Loucy (cell line): ENCODE results near the gene TMED9.
A peak's percentile ranks its signal among the peaks of the same experiment; 100 is the strongest.

ENCODE experiments used
- H2AFZ ChIP-seq: fragments of 200-600 bp; sonication (generic); 2 replicates; pipeline ENCODE4 v1.6.0; 2016; ENCODE audit warnings: antibody characterized with exemption, mild to moderate bottlenecking, low read length, moderate library complexity
- H3F3A ChIP-seq: fragments of 200-600 bp; 2 replicates; pipeline ENCODE4 v1.6.0; 2016; ENCODE audit warnings: antibody characterized with exemption, low read depth, mild to moderate bottlenecking
- H3K27me3 ChIP-seq: fragments of 200-600 bp; sonication (generic); 2 replicates; pipeline ENCODE4 v1.6.1; 2014; ENCODE audit warnings: low read length, mild to moderate bottlenecking; ENCODE audit not compliant: insufficient read depth, poor library complexity, severe bottlenecking
- H3K36me3 ChIP-seq: fragments of 200-600 bp; sonication (generic); 2 replicates; pipeline ENCODE4 v1.6.1; 2016; ENCODE audit warnings: low read length; ENCODE audit not compliant: insufficient read depth
- H3K4me1 ChIP-seq: fragments of 200-600 bp; sonication (generic); 2 replicates; pipeline ENCODE4 v1.5.1; 2014; ENCODE audit warnings: low read length, mild to moderate bottlenecking; ENCODE audit not compliant: insufficient read depth, poor library complexity, severe bottlenecking
- H3K4me2 ChIP-seq: fragments of 200-600 bp; sonication (generic); 2 replicates; pipeline ENCODE4 v1.6.0; 2014; ENCODE audit warnings: antibody characterized with exemption, low read length, low read depth, mild to moderate bottlenecking; ENCODE audit not compliant: poor library complexity, severe bottlenecking
- H3K4me3 ChIP-seq: fragments of 200-600 bp; sonication (generic); 2 replicates; pipeline ENCODE4 v1.5.1; 2014; ENCODE audit warnings: low read length, mild to moderate bottlenecking, mixed read lengths; ENCODE audit not compliant: poor library complexity, severe bottlenecking
- H3K79me2 ChIP-seq: fragments of 200-600 bp; sonication (generic); 2 replicates; pipeline ENCODE4 v1.6.1; 2014; ENCODE audit warnings: low read length; ENCODE audit not compliant: insufficient read depth
- H3K9ac ChIP-seq: fragments of 200-600 bp; sonication (generic); 2 replicates; pipeline ENCODE4 v1.6.0; 2014; ENCODE audit warnings: mild to moderate bottlenecking, low read depth, low read length, moderate library complexity; ENCODE audit not compliant: poor library complexity, severe bottlenecking
- H3K9me2 ChIP-seq: fragments of 200-600 bp; sonication (generic); replicated peaks from 2 replicates; pipeline ENCODE4 v1.6.1; 2016; ENCODE audit warnings: low read depth, low read length, mixed read lengths
- H3K9me3 ChIP-seq: fragments of 200-600 bp; sonication (generic); 2 replicates; pipeline ENCODE4 v1.6.1; 2014; ENCODE audit warnings: mild to moderate bottlenecking, antibody characterized with exemption, low read length, low read depth; ENCODE audit not compliant: insufficient read depth
- H4K20me1 ChIP-seq: fragments of 200-600 bp; sonication (generic); 2 replicates; pipeline ENCODE4 v1.6.0; 2014; ENCODE audit warnings: antibody characterized with exemption, low read length, mild to moderate bottlenecking; ENCODE audit not compliant: insufficient read depth, poor library complexity, severe bottlenecking
- CTCF ChIP-seq: fragments of 200-600 bp; sonication (generic); conservative IDR thresholded peaks from 2 replicates; pipeline ENCODE4 v1.5.1; 2014; ENCODE audit warnings: mild to moderate bottlenecking, antibody characterized with exemption, low read length
- EZH2phosphoT487 ChIP-seq: fragments of 200-600 bp; IDR thresholded peaks from 2 replicates; pipeline ENCODE4 v1.6.1; 2018; ENCODE audit warnings: antibody characterized with exemption, mild to moderate bottlenecking, moderate library complexity, borderline replicate concordance

The TMED9 gene

GRCh38 chr5:177601577-177602457, 9.8 kb downstream of the TMED9 start:
- Histone ChIP-seq H2AFZ (no peak overlapping the region), H4K20me1 (peaks cover 4% of the 10 kb centered on the region), H3K9me3 (no peaks in the 10 kb centered on the region), H3K79me2 (peaks cover 8% of the 10 kb centered on the region; the same call in 1 of the 2 replicates), H3K36me3 (no peaks in the 10 kb centered on the region), H3F3A (no peaks in the 10 kb centered on the region), H3K4me3 (no peak overlapping the region), H3K9ac (peak overlapping the region; percentile 79), H3K27me3 (no peaks in the 10 kb centered on the region), H3K9me2 (no peaks in the 10 kb centered on the region), H3K4me1 (peaks cover 5% of the 10 kb centered on the region), H3K4me2 (peak overlapping the region; percentile 92)
- TF ChIP-seq CTCF (no peak; the same call in 1 of the 2 replicates), EZH2phosphoT487 (no peak)

- H3K4me1 ChIP-seq = peaks cover 5% of the 10 kb centered on the region
- no peak overlapping the region for H3K9ac ChIP-seq
- no peak overlapping the region for H3K4me3 ChIP-seq
- no peaks in the 10 kb centered on the region for H3K9me2 ChIP-seq
- H3K27me3 ChIP-seq = no peaks in the 10 kb centered on the region
- H3K36me3 ChIP-seq = no peaks in the 10 kb centered on the region
- no peaks in the 10 kb centered on the region for H3K9me3 ChIP-seq
- TF ChIP-seq CTCF = no peak
- TF ChIP-seq EZH2phosphoT487 = no peak
- H3K4me2 ChIP-seq = no peak overlapping the region
- no peak overlapping the region for H2AFZ ChIP-seq
- H3F3A ChIP-seq = no peaks in the 10 kb centered on the region
- peaks cover 4% of the 10 kb centered on the region for H4K20me1 ChIP-seq
- peaks cover 8% of the 10 kb centered on the region; the same call in 1 of the 2 replicates for H3K79me2 ChIP-seq
Observed at GRCh38 chr5:177602458-177602830, 10.4 kb downstream of the TMED9 start.

- no peak overlapping the region for H3K4me3 ChIP-seq
- H3K9me3 ChIP-seq = no peaks in the 10 kb centered on the region
- H2AFZ ChIP-seq = no peak overlapping the region
- no peak overlapping the region for H3K9ac ChIP-seq
- no peaks in the 10 kb centered on the region for H3K9me2 ChIP-seq
- H3K27me3 ChIP-seq = no peaks in the 10 kb centered on the region
- H3F3A ChIP-seq = no peaks in the 10 kb centered on the region
- peaks cover 8% of the 10 kb centered on the region; the same call in 1 of the 2 replicates for H3K79me2 ChIP-seq
- no peak overlapping the region for H3K4me2 ChIP-seq
- H4K20me1 ChIP-seq = peaks cover 4% of the 10 kb centered on the region
- no peaks in the 10 kb centered on the region for H3K36me3 ChIP-seq
- no peak for TF ChIP-seq CTCF
- no peak for TF ChIP-seq EZH2phosphoT487
- H3K4me1 ChIP-seq = peaks cover 5% of the 10 kb centered on the region
Observed at GRCh38 chr5:177603631-177604030, 11.6 kb downstream of the TMED9 start.
